ENCODE measurements around the gene AGRP. TPM values are rescaled to one million over a fixed set of nuclear protein-coding genes. Genes with fewer than 3 reads are reported as not detected.

The AGRP gene
- total and polyA plus RNA-seq, 2 of the 4 experiments (the other 2 are of a cell fraction), result not detected

GRCh38 chr16:67447508-67448076 is 35.8 kb downstream of the AGRP start:
- POLR2A ChIA-PET (ENCODE audit: unreplicated experiment), result interaction anchor here (0.6 kb wide), 1 partner anchor 9 kb away, joined by 4 read pairs; no protein-coding TSS in a partner anchor
- no TSS peak for BruUV-seq (replicated peaks)
- intact Hi-C loops (cut with micrococcal nuclease) (no loop called here), in situ Hi-C loops (cut with MboI; ENCODE audit: low sequenced_read_pairs) (no loop called here), dilution Hi-C loops (cut with HindIII; ENCODE audit: low sequenced_read_pairs, unreplicated experiment) (no loop called here)
- Histone ChIP-seq H3K23ac (ENCODE audit: low read depth, low read length) (no peak overlapping the region), H3K4ac (ENCODE audit: low read depth, low read length) (no peak overlapping the region), H3K9me1 (ENCODE audit: insufficient read depth, low read length) (peaks cover 3% of the 10 kb centered on the region; the same call in 1 of the 2 replicates), H2AK5ac (ENCODE audit: low read depth, low read length) (no peak overlapping the region), H3K56ac (ENCODE audit: extremely low read depth, insufficient read depth, low read length) (no peak overlapping the region), H3K4me3 (ENCODE audit: insufficient read depth, low read depth, low read length) (no peak overlapping the region), H2BK15ac (ENCODE audit: low read depth, low read length) (no peak overlapping the region), H4K20me1 (ENCODE audit: insufficient read depth, low read length) (peaks cover 53% of the 10 kb centered on the region), H3K4me2 (ENCODE audit: low read depth, low read length) (no peak overlapping the region; the same call in 1 of the 2 replicates), H3K79me1 (ENCODE audit: low read depth in 1 of 2, low read length in 2 of 2) (peaks cover 5 to 56% of the 10 kb centered on the region in 2 experiments; a peak in 3 of 4 replicates), H3K9ac (ENCODE audit: low read depth, low read length) (no peak overlapping the region), H3K14ac (replicated peaks; ENCODE audit: low read depth, low read length) (no peak overlapping the region; the same call in 1 of the 2 replicates), H3K18ac (ENCODE audit: low read depth, low read length) (peak overlapping the region; percentile 31; the same call in 1 of the 2 replicates), H2BK20ac (ENCODE audit: low read depth, low read length) (no peak overlapping the region), H4K91ac (ENCODE audit: insufficient read depth, low read depth, low read length) (no peak overlapping the region), H2BK5ac (ENCODE audit: low read depth, low read length, poor library complexity, severe bottlenecking) (no peak overlapping the region), H3K4me1 (ENCODE audit: control insufficient read depth, insufficient read depth, low read length) (peaks cover 38% of the 10 kb centered on the region), H2BK120ac (ENCODE audit: low read depth, low read length) (no peak overlapping the region), H3K27me3 (ENCODE audit: control insufficient read depth, insufficient read depth, low read length) (no peaks in the 10 kb centered on the region), H3K36me3 (ENCODE audit: control insufficient read depth, insufficient read depth, low read length) (peaks cover 17% of the 10 kb centered on the region; the same call in 1 of the 2 replicates), H3K9me3 (ENCODE audit: control insufficient read depth, insufficient read depth, low read length) (no peaks in the 10 kb centered on the region), H4K8ac (ENCODE audit: low read depth in 2 of 2, low read length in 2 of 2) (no peak overlapping the region), H2AFZ (replicated peaks; ENCODE audit: low read length, poor library complexity) (no peak overlapping the region), H2AK9ac (replicated peaks; ENCODE audit: low read depth, low read length, poor library complexity) (no peak overlapping the region), H4K5ac (ENCODE audit: low read depth, low read length) (peak overlapping the region; percentile 4; the same call in 1 of the 2 replicates), H3K27ac (ENCODE audit: insufficient read depth, low read length) (peak overlapping the region; percentile 85; the same call in 1 of the 2 replicates)
- WGBS, 2 experiments (ENCODE audit: extremely low coverage in 2 of 2, insufficient read length in 1 of 2), result 60% methylated on average over 1 of the region's 6 CpGs; no CpG with 5 or more reads in 1 of the 2 experiments
- CTCF ChIA-PET, result interaction anchor here (0.6 to 1.9 kb wide), 8 partner anchors 9 to 187 kb away, joined by 3 to 7 read pairs (median 4); no protein-coding TSS in a partner anchor
- DNase-seq, result peak; percentile 42
- ATAC-seq (ENCODE audit: low read depth), result peak; percentile 67
- peak; percentile 56 for TF ChIP-seq CTCF (conservative IDR thresholded peaks at IDR 0.05; ENCODE audit: low read depth, low read length)
- TF ChIP-seq RAD21 (IDR thresholded peaks at IDR 0.05; ENCODE audit: low read length), result peak; percentile 49
- no peak for TF ChIP-seq RCOR1 (IDR thresholded peaks at IDR 0.05; ENCODE audit: insufficient replicate concordance, low read length)
- no peak for TF ChIP-seq USF2 (IDR thresholded peaks at IDR 0.05; ENCODE audit: low read depth, low read length)
- peak; percentile 37; the same call in 1 of the 2 replicates for TF ChIP-seq SMC3 (IDR thresholded peaks at IDR 0.05; ENCODE audit: low read depth, low read length)
- no peak for TF ChIP-seq MXI1 (IDR thresholded peaks at IDR 0.05; ENCODE audit: borderline replicate concordance, low read depth, low read length)
